Lower leg skin (tissue), 4 donors: Measurements from ENCODE around the gene MAL. TPM values are rescaled to one million over a fixed set of nuclear protein-coding genes. Genes with fewer than 3 reads are reported as not detected.

Source experiments
- DNase-seq, 2 donors: peaks; one replicate each; pipeline ENCODE4 v3.0.0-alpha.2; 2019; ENCODE audit warnings: low spot score in 2 of 2
- H3K4me3 ChIP-seq: fragments of 200-600 bp; sonication (generic); 2 replicates; pipeline ENCODE4 v1.5.1; 2017; ENCODE audit warnings: mild to moderate bottlenecking, low read depth; ENCODE audit not compliant: poor library complexity, severe bottlenecking
- CTCF ChIP-seq, 3 donors: fragments of 450-650 bp; IDR thresholded peaks; one replicate each; pipeline ENCODE4 v1.5.1; 2016; ENCODE audit warnings: antibody characterized with exemption in 3 of 3, mild to moderate bottlenecking in 3 of 3, moderate library complexity in 2 of 3
- POLR2A ChIP-seq, 2 donors: fragments of 450-650 bp; IDR thresholded peaks; one replicate each; pipeline ENCODE4 v1.6.1; 2016 to 2017; ENCODE audit warnings: antibody characterized with exemption in 2 of 2, mild to moderate bottlenecking in 1 of 2, moderate library complexity in 1 of 2
- WGBS, 2 donors: methylation state at CpG; one replicate each; pipeline ENCODE4 v1.1.5; 2018; 5-methylcytosine and 5-hydroxymethylcytosine counted together
- intact Hi-C: fragments of 100-400 bp; cut with DNase I; formaldehyde crosslinking; loops from one replicate; pipeline ENCODE4 v1.15.0; 2023; ENCODE audit warnings: low total_unique reads
- total RNA-seq, 4 donors: library from RNA; depleted of rRNA; stranded (reverse); fragments of >200 nt; gene quantifications; one replicate each; pipeline ENCODE4 v1.1.0, GENCODE V29; 2016

Gene MAL
- total RNA-seq, 4 donors from 2014 or later, result 5.7 to 24.8 (median 9.4) TPM

- WGBS, 2 donors, result 75 to 78% methylated on average over 5 of the region's 5 CpGs
- intact Hi-C loops, result no loop called here
- H3K4me3 ChIP-seq, result no peak overlapping the region
- TF ChIP-seq POLR2A (IDR thresholded peaks at IDR 0.05) (no peak), CTCF (IDR thresholded peaks at IDR 0.05) (no peak)
- DNase-seq, result no peak
These were observed 24.4 kb upstream of the MAL start for GRCh38 chr2:95001051-95001562.

- DNase-seq, result no peak
- intact Hi-C loops, result no loop called here
- WGBS, 2 donors, result 79 to 89% methylated on average over 2 of the region's 2 CpGs
- H3K4me3 ChIP-seq, result no peak overlapping the region
- TF ChIP-seq POLR2A (IDR thresholded peaks at IDR 0.05) (no peak), CTCF (IDR thresholded peaks at IDR 0.05) (no peak)
These were observed 23.8 kb upstream of the MAL start for GRCh38 chr2:95001701-95002100.

- DNase-seq, result no peak
- 81 to 83% methylated on average over 5 of the region's 5 CpGs for WGBS, 2 donors
- no peak overlapping the region for H3K4me3 ChIP-seq
- TF ChIP-seq CTCF (IDR thresholded peaks at IDR 0.05) (no peak), POLR2A (IDR thresholded peaks at IDR 0.05) (no peak)
- intact Hi-C loops, result no loop called here
These were observed 23.0 kb upstream of the MAL start for GRCh38 chr2:95002498-95002897.

- intact Hi-C loops, result no loop called here
- WGBS, 2 donors, result 67 to 70% methylated on average over 5 of the region's 5 CpGs
- DNase-seq, result no peak
- TF ChIP-seq CTCF (IDR thresholded peaks at IDR 0.05), result no peak
- no peak for TF ChIP-seq POLR2A (IDR thresholded peaks at IDR 0.05)
- no peak overlapping the region for H3K4me3 ChIP-seq
These were observed 21.2 kb upstream of the MAL start for GRCh38 chr2:95004287-95004686.

- TF ChIP-seq POLR2A (IDR thresholded peaks at IDR 0.05) (no peak), CTCF (IDR thresholded peaks at IDR 0.05) (no peak)
- intact Hi-C loops, result no loop called here
- 48 to 55% methylated on average over 8 of the region's 8 CpGs for WGBS, 2 donors
- no peak for DNase-seq
- H3K4me3 ChIP-seq, result no peak overlapping the region
These were observed 20.8 kb upstream of the MAL start for GRCh38 chr2:95004711-95005110.

GRCh38 chr2:95005726-95006125 is 19.8 kb upstream of the MAL start:
- no peak overlapping the region for H3K4me3 ChIP-seq
- TF ChIP-seq CTCF (IDR thresholded peaks at IDR 0.05) (no peak), POLR2A (IDR thresholded peaks at IDR 0.05) (no peak)
- WGBS, 2 donors, result 64 to 68% methylated on average over 9 of the region's 9 CpGs
- intact Hi-C loops, result no loop called here
- DNase-seq, result no peak
